Vagina (tissue), 2 donors: ENCODE measurements around the gene MMP27.
"Not testable (repeated sequence)": the region's sequence is repeated elsewhere in the genome, so short reads cannot be mapped to it uniquely, and the experiment has no call there.

Source experiments
- POLR2A ChIP-seq, 2 donors: fragments of 450-650 bp; IDR thresholded peaks; one replicate each; pipeline ENCODE4 v1.6.1; 2017; ENCODE audit warnings: antibody characterized with exemption in 2 of 2, mild to moderate bottlenecking in 2 of 2, moderate library complexity in 2 of 2
- POLR2AphosphoS5 ChIP-seq, 2 donors: sonication (generic); formaldehyde crosslinking; IDR thresholded peaks; one replicate each; pipeline ENCODE4 v1.9.0; 2017; ENCODE audit warnings: antibody characterized with exemption in 2 of 2, mild to moderate bottlenecking in 2 of 2, low read depth in 1 of 2; ENCODE audit not compliant: insufficient read depth in 1 of 2
- TF ChIP-seq, protein P1 (sequence below), 3 experiments: fragments of 450-650 bp in 2 of 3; fragments of 200-600 bp in 1 of 3; sonication (generic) in 1 of 3; IDR thresholded peaks; one replicate each; pipeline ENCODE4 v1.5.1; 2017 to 2019; ENCODE audit warnings: antibody characterized with exemption in 3 of 3, mild to moderate bottlenecking in 2 of 3, moderate library complexity in 2 of 3

- TF ChIP-seq, protein P1, sequence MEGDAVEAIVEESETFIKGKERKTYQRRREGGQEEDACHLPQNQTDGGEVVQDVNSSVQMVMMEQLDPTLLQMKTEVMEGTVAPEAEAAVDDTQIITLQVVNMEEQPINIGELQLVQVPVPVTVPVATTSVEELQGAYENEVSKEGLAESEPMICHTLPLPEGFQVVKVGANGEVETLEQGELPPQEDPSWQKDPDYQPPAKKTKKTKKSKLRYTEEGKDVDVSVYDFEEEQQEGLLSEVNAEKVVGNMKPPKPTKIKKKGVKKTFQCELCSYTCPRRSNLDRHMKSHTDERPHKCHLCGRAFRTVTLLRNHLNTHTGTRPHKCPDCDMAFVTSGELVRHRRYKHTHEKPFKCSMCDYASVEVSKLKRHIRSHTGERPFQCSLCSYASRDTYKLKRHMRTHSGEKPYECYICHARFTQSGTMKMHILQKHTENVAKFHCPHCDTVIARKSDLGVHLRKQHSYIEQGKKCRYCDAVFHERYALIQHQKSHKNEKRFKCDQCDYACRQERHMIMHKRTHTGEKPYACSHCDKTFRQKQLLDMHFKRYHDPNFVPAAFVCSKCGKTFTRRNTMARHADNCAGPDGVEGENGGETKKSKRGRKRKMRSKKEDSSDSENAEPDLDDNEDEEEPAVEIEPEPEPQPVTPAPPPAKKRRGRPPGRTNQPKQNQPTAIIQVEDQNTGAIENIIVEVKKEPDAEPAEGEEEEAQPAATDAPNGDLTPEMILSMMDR (IDR thresholded peaks at IDR 0.05), result not testable (repeated sequence)
- not testable (repeated sequence) for TF ChIP-seq POLR2A (IDR thresholded peaks at IDR 0.05); POLR2AphosphoS5 (IDR thresholded peaks at IDR 0.05; ENCODE audit: insufficient read depth in 1 of 2, low read depth in 1 of 2)
Measured at GRCh38 chr11:102746746-102747578, 41.4 kb upstream of the MMP27 start.
